Left ventricle myocardium inferior (tissue), 1 donor: ENCODE measurements around the gene TATDN3. TPM values are rescaled to one million over a fixed set of nuclear protein-coding genes. Genes with fewer than 3 reads are reported as not detected.

ENCODE experiments used
- DNase-seq: peaks from one replicate; pipeline ENCODE4 v3.0.0-alpha.2; 2020
- H3K27ac ChIP-seq: fragments of 200-600 bp; replicated peaks from 2 replicates; pipeline ENCODE4 v1.8.0; 2021
- H3K27me3 ChIP-seq: fragments of 200-600 bp; 2 replicates; pipeline ENCODE4 v1.8.0; 2021; ENCODE audit warnings: low read depth
- H3K36me3 ChIP-seq: fragments of 200-600 bp; 2 replicates; pipeline ENCODE4 v1.8.0; 2021
- H3K4me1 ChIP-seq: fragments of 200-600 bp; 2 replicates; pipeline ENCODE4 v1.8.0; 2021
- H3K4me3 ChIP-seq: fragments of 200-600 bp; 2 replicates; pipeline ENCODE4 v1.8.0; 2021; ENCODE audit warnings: mild to moderate bottlenecking, moderate library complexity
- H3K9me3 ChIP-seq: fragments of 200-600 bp; replicated peaks from 2 replicates; pipeline ENCODE4 v1.8.0; 2021
- CTCF ChIP-seq: fragments of 200-600 bp; IDR thresholded peaks from 2 replicates; pipeline ENCODE4 v1.8.0; 2021; ENCODE audit warnings: antibody characterized with exemption, mild to moderate bottlenecking, borderline replicate concordance
- intact Hi-C: fragments of 100-400 bp; cut with micrococcal nuclease; formaldehyde crosslinking; loops from one replicate; pipeline ENCODE4 v1.11.0; 2022
- total RNA-seq: library from RNA; stranded (reverse); fragmentation: NEBNext Ultra II Directional; extraction: Animal tissue kit (Norgen Biotek cat#: 25700); gene quantifications from one replicate; pipeline ENCODE4 v1.2.1, GENCODE V29; 2021
- donor health status: DM: no; HTN: yes; CAD: no; lungs with severe emphysema.

Gene TATDN3
- total RNA-seq, 1 donor from 2014 or later, result 23.5 TPM

DNA sequence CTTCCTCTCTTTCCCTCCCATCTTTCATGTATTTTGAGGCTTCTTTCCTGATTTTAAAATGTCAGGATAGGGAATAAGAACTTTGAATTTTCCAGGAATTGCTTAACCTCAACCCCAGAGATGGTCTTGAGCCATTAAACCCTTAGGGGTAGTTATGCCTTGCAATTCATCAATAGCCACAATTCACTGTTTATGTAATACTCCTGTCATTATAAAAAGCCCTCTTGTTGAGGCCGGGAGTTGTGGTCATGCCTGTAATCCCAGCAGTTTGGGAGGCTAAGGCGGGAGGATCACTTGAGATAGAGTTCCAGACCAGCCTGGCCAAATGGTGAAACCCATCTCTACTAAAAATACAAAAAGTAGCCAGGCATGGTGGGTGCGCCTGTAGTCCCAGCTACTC is 31.3 kb downstream of the TATDN3 start:
- Histone ChIP-seq H3K9me3 (peaks cover 18% of the 10 kb centered on the region), H3K4me1 (no peaks in the 10 kb centered on the region), H3K36me3 (no peaks in the 10 kb centered on the region), H3K4me3 (no peak overlapping the region), H3K27ac (no peak overlapping the region), H3K27me3 (no peaks in the 10 kb centered on the region)
- intact Hi-C loops, result no loop called here
- TF ChIP-seq CTCF, result no peak
- DNase-seq, result no peak

- intact Hi-C loops, result no loop called here
- no peak overlapping the region for H3K4me3 ChIP-seq
- peaks cover 18% of the 10 kb centered on the region for H3K9me3 ChIP-seq
- no peaks in the 10 kb centered on the region for H3K4me1 ChIP-seq
- H3K27me3 ChIP-seq, result no peaks in the 10 kb centered on the region
- no peak overlapping the region for H3K27ac ChIP-seq
- TF ChIP-seq CTCF, result no peak
- no peaks in the 10 kb centered on the region for H3K36me3 ChIP-seq
- no peak for DNase-seq
Measured at GRCh38 chr1:212824201-212824600, 32.5 kb downstream of the TATDN3 start.

DNA sequence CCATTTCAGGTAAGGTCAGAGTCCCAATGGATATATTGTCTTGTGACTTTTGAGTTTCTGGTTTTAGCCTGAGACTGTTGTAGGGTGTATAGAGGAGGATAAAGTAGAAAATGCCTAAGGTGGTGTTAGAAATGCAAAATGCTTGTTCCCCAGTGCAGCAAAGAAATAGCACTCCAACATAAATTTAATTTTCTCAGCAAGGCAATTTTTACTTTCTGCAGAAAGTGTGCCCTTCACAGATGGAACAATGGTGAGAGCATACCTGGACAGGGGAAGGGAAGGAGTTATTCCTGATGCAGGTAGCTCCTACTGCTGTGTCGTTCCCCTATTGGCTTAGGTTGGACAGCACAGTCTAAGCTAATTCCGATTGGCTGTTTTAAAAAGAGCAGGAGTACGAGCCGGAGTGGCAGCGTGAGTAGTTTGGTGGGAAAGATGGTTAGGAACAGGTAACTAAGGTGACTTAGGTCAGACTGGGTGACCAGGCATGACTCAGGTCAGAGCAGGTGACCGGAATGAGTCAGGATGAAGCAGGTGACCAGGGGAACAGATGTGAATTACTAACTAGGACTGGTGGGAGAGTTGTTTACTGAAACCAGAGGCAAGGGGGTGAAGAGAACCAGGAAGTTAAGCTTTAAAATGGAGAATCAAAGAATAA is 34.2 kb downstream of the TATDN3 start:
- Histone ChIP-seq H3K4me1 (no peaks in the 10 kb centered on the region), H3K36me3 (no peaks in the 10 kb centered on the region), H3K9me3 (peaks cover 18% of the 10 kb centered on the region), H3K27ac (no peak overlapping the region), H3K4me3 (no peak overlapping the region), H3K27me3 (no peaks in the 10 kb centered on the region)
- no peak for TF ChIP-seq CTCF
- DNase-seq, result no peak
- intact Hi-C loops, result no loop called here

GRCh38 chr1:212827171-212827776 is 35.6 kb downstream of the TATDN3 start:
- intact Hi-C loops, result no loop called here
- Histone ChIP-seq H3K4me1 (no peaks in the 10 kb centered on the region), H3K9me3 (peaks cover 18% of the 10 kb centered on the region), H3K27me3 (no peaks in the 10 kb centered on the region), H3K4me3 (no peak overlapping the region), H3K27ac (no peak overlapping the region), H3K36me3 (no peaks in the 10 kb centered on the region)
- DNase-seq, result no peak
- TF ChIP-seq CTCF, result no peak

- Histone ChIP-seq H3K4me3 (no peak overlapping the region), H3K36me3 (no peaks in the 10 kb centered on the region), H3K27ac (no peak overlapping the region), H3K4me1 (no peaks in the 10 kb centered on the region), H3K27me3 (no peaks in the 10 kb centered on the region), H3K9me3 (peaks cover 18% of the 10 kb centered on the region)
- no peak for DNase-seq
- intact Hi-C loops, result no loop called here
- no peak for TF ChIP-seq CTCF
Measured at GRCh38 chr1:212827831-212828278, 36.2 kb downstream of the TATDN3 start.
